RPMI7951 (cell line): ENCODE data around the gene MYH11. TPM values are rescaled to one million over a fixed set of nuclear protein-coding genes. Genes with fewer than 3 reads are reported as not detected.
"Not testable (repeated sequence)": the region's sequence is repeated elsewhere in the genome, so short reads cannot be mapped to it uniquely, and the experiment has no call there.

Experiments used
- DNase-seq: peaks from one replicate; pipeline ENCODE4 v3.0.0-alpha.2; 2012; ENCODE audit warnings: low read depth
- total RNA-seq: library from RNA; depleted of rRNA; stranded (reverse); fragments of >200 nt; shearing (Covaris generic); gene quantifications from 2 replicates; pipeline ENCODE4 v1.2.3, GENCODE V29; 2014

Gene MYH11
- total RNA-seq, 1 experiment from 2014 or later = not detected

DNA sequence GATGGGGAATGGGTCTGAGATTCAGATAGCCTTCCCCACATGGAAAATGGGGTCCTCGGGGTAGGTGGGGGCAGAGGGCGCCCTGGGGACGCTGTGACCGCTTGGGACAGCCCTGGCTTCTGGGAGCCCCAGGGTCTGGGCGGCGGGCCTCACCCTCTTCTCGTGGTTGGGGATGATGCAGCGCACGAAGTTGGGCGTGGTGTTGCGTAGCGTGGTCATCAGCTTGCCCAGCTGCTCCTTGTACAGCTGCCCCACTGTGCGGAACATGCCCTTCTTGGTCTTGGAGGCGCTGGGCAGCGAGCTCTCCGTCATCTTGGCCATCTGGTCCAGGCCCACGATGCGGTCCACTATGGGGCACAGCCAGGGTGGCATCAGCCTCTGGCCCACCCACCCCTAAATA, 106.8 kb downstream of the MYH11 start:
- no peak for DNase-seq

DNA sequence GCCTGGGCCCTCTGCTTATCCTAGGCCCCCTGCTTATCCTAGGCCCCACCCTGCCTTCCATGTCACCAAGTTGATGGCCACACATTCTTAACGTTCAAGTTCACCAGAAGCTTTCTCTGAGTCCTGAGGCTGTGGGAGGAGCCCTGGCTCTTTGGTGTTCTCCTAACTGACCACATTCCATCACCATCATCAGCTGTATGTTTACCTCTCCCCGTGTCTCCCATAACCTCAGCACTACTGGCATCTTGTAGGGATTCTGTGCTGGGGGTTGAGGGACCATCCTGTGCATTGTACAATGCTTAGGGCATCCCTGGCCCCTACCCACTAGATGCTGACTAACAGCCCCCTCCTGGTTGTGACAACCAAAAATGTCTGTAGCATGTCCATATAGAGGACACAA, 107.5 kb downstream of the MYH11 start:
- no peak for DNase-seq

DNA sequence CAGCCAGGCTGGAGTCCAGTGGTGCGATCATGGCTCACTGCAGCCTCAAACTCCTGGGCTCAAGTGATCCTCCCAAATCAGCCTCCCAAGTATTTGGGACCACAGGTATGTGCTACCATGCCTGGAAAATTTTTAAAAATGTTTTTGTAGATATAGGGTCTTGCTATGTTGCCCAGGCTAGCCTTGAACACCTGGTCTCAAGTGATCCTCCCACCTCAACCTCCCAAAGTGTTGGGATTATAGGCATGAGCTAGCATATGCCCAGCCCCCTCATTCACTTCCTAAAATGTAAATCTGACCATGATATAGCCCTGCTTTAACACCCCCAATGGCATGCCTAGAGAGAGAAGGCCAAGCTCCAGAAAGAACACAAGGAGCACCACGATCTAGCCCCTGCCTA, 108.2 kb downstream of the MYH11 start:
- DNase-seq = no peak

DNA sequence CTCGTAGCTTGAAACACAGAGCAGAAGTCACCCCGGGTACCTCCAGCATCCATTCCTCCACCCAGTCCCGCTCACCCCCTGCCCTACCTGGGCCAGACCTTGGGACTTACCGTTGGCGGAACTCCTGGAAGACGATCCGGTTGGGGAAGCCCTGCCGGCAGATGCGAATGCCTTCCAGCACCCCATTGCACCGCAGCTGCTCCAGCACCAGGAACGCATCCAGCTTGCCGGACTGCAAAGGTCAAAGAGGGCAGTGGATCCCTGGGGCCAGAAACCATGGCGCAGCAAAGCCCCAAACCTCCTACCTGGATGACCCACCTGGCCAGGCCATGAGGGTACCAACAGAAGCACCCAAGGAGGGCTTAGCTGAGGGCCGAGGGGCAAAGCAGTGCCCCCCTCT, 108.9 kb downstream of the MYH11 start:
- DNase-seq = no peak

DNA sequence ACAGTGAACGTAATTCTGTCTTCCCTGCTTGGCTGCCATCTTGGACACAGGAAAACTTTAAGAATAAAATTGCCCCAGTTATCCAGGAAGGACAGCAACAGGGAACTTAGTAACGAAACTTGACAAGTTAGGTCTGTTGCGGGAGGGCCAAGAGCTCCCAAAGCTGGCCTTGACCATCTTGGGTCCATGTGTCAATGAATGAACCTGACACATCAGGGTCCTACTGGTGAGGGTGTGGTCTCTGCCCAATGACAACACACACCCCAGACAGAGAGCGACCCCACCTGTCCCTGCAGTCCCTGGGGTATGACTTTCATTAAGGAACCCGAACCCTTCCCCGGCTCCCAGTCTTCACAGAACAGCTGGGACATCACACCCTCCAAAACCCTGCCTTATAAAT, 110.5 kb downstream of the MYH11 start:
- no peak for DNase-seq

DNA sequence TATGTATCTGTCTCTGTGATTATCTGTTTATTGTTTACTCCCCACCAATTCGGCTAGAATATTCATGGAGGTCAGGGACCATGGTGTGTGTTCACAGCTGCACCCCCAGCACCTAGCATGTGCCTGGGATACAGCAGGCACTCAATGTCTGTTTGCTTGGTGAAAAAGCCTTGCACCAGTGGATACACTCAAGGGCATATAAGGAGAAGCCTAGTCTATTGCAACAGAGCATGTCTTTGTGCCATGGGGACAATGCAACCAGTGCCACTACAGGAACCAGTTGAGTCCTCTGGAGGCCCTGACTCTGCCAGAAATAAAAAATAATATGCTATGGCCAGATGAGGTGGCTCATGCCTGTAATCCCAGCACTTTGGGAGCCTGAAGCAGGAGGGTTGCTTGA, 113.2 kb downstream of the MYH11 start:
- DNase-seq = no peak

DNA sequence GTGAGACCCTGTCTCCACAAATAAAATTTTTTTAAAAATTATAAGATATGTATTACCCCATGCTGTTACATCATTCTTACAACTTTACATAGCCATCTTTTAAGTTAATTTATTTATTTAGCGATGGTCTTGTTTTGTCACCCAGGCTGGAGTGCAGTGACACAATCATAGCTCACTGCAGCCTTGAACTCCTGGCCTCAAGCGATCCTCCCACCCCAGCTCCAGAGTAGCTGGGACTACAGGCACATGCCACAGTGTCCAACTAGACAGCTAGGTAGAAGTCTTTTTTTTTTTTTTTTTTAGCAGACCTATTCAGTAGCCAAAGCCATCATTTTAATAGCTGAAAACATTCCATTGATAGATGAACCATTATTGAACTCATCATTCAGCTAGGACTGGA, 114.1 kb downstream of the MYH11 start:
- no peak for DNase-seq

DNA sequence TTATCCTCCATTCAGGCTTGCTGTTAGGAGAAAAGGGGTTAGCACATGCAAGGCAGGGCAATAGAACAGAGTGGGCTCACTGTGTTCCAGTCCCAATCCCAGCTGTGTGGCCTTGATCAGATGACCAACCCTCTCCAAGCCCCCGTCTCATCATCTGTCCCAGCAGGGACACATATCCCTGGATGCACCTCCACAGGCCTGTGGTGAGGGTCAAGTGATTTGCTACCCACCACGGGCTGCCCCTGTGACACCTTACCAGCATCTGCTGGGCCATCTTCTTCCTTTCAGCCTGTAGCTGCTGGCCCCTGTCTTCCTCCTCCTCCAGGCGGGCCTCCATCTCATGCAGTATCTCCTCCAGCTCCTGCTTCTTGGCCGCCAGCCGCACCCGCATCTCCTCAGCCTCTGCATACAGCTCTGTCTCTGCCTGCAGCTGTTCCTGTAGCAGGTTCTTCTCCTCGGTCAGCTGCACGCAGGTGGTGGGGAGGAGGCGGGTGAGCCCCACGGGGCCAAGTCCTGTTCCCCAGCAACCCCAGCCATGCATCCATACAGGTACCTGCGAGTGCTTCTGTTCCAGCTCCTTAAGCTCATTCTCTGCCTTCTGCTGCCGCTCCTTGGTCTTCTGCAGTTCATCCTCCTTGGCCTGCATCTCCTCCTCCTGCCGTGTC, 115.5 kb downstream of the MYH11 start:
- DNase-seq = no peak

DNA sequence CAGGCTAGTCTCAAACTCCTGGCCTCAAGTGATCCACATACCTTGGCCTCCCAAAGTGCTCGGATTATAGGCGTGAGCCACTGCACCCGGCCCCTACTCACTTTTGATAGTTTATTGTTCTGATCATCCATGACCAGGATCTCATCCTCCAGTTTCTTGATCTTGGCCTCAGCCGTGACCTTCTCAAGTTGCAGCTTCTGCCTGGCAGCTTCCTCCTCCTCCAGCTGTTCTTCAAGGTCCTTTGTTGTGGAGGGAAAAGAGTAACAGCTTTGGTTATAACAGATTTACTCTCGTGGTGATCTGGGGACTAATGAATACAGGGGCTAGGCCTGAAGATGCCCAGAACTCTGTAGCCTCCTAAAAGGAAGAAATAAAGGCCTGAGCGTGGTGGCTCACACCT, 116.9 kb downstream of the MYH11 start:
- no peak for DNase-seq

DNA sequence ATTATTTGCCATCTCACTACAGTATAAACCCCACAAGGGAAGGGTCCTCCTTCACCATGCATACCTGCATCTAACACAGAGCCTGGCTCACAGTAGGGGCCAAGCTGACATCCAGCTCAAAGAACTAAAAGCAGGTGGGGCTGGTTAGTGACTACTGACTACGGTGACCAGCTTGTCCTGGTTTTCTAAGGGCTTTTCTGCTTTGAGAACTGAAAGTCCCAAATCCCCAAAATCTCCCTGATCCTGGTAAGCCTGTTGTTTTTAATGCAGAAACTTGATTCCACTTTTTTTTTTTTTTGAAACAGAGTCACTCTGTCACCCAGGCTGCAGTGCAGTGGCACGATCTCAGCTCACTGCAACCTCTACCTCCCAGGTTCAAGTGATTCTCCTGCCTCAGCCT, 117.4 kb downstream of the MYH11 start:
- no peak for DNase-seq

DNA sequence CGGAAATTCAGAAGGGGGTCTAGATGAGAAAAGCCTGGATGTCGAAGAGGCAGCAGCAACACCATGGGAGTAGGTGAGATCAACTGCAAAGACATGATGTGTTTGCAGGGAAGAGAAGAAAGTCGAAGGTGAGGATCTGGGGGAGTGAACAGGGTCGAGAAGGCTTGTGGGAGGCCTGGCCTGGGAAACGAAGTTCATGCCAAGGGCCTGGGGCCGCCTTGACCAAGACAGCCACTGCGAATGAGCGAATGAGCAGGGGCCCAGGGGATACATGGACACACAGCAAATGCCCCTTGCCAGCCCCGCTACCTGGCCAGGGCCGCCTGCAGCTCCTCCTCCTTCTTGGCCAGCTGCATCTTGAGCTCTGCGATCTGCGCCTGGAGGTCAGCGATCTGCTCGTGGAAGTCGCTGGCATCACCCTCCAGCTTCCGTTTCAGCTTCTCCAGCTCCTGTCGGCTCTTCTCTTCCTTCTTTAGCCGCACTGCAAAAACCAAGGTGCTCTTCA, 119.6 kb downstream of the MYH11 start:
- DNase-seq = no peak

DNA sequence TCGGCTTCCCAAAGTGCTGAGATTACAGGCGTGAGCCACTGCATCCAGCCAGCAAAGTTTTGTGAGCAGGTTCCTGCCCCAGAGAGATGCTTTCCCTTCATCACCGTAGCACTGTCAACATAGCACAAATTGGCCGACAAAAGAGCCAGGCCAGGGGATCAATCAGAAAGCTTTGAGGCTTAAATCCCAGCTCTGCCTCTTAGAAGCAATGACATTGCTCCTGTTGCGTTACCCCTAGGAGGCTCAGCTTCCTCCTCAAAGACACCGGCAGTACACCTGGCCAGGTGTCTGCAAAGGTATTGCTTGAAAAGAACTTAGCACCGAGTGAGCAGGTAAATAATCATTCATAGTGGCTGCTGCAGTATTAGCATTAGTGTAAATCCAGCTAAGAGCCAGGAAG, 120.3 kb downstream of the MYH11 start:
- no peak for DNase-seq

DNA sequence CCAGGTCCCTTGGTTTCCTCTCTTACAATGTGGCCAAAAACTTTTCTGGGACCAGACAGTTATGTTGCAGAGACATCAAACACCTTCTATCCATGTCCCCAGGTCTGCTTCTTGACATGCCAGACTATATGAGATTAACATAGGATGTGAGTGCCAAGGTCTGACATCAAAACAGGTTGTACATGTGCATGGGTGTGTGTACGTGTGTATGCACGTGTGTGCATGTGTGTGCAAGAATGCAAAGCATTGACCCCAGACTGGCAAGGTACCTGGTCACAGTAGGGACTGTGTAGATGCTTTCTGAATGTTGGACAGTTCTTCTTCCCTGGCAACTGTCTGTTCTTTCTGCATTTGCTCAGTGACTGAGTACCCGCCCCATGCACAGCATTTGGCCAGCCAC, 121.2 kb downstream of the MYH11 start:
- no peak for DNase-seq

DNA sequence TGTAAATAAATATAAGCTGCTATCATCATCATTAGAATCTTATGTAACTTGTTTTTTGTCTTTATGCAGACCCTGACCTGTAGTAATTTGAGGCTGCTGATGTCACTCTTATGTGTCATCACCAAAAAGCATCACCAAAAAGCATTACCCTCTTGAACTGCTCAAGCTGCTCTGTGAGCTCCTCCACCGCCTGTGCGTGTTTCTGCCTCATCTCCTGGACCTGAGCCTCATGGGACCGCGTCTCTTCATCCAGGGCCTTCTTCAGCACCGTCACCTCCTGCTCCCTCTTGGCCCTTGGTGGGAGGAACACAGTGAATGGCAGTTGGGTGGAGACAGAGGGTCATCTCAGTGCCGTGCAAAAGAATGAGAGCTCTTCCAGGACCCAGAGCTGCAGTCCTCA, 124.4 kb downstream of the MYH11 start:
- no peak for DNase-seq

DNA sequence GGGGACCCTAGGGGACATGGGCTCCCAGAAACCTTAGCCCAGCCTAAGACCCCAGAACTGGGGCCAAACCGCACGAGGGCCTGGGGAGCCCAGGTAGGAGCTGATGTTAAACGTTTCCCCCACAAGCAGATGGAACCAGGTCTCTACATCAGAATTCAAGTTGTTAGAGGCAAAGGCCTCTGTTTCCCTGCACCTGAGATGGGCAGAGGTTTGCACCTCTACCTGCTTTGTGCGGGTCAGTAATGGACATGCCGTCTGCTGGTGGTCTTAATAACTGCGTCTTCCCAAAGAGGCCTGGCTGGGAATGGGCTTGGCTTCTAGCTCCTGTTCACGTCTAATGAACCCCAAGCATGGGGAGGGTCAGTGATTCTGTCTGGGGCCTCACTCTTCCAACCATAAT, 127.7 kb downstream of the MYH11 start:
- no peak for DNase-seq

DNA sequence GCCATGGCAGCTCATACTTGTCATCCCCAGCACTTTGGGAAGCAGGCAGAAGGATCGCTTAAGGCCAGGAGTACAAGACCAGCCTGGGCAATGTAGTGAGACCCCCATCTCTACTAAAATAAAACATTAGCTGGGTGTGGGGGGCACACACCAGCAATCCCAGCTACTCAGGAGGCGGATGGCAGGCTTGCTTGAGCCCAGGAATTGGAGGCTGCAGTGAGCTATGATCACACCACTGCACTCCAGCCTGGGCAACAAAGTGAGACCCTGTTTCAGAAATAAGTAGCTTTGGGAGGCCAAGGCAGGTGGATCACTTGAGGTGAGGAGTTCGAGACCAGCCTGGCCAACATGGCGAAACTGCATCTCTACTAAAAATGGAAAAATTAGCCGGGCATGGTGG, 129.1 kb downstream of the MYH11 start:
- not testable (repeated sequence) for DNase-seq

DNA sequence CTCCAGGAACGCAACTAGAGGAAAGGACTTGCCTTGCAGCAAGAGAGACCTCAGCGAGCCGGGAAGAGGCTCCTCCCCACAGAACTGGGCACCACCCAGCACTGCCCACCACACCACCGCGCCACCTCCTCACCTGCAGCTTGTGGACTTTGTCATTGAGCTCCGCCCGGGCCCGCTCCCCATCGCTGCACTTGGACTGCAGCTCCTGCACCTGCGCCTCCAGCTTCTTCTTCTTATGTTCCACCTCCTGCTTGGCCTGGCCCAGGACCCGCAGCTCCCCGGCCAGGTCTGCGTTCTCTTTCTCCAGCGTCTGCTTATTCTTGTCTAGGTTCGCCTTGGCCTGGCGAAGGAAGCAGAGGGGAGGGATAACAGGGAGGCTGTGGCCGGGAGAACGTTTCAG, 130.1 kb downstream of the MYH11 start:
- DNase-seq = no peak

DNA sequence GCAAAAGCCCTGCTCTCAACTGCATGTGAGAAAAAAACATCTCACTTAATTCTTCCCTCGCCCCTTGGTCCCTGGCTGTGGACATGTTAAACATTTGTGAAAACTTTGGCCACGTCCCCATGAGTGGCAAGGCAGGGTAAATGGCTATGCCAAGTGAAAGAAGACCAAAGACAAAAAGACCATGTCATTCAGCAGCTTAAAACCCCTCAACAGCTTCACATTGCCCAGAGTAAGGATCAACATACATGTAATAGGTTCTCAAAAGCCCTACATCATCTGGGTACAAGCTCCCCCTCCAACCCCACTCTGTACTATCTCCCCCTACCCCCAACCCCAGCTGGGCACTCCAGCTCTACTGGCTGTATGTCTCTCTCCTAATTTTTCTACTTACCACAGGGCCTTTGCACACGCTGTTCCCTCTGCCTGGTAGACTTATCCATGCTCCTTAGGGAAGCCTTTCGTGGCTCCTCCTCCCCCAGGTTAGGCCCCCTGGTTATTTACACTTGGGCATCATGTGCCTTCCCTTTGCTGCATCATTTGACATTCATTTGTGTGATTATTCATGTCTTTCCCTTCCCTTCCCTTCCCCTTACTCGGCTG, 131.1 kb downstream of the MYH11 start:
- DNase-seq = no peak

DNA sequence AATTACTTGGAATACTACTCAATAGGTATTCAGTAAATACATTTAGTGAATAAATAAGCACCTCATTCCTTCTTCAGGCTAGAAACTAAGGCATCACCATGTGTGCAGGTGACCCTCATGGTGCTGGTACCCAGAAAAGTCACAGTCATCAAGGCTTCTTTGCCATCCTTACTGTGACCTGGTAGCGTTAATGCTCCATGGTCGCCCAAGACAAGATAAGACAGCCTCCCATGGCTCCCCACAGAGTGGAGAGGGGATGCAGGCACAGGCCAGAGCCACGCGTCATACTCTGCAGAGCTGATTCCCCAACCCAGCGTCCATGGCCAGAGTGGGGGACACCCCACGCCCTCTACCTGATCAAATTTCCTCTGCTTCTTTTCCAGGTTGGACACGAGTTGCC, 133.0 kb downstream of the MYH11 start:
- no peak for DNase-seq

DNA sequence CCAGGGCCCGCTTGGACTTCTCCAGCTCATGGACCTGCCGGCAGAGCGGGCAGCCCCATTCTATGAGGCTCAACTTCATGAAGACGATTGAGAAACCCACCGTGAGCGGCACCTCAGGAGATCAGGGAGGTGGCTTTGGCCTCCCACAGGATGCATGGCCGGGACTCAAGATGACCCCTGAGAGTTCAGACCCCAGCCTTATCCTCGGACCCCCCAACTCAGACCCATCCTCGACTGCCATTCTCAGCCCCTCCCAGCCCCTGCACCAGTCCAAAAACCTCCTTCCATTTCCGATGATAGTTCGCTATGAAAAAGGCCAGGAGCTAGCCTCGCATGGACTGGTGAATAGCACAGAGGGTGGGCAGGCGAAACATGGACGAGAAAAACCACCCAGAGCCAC, 135.8 kb downstream of the MYH11 start:
- no peak for DNase-seq

DNA sequence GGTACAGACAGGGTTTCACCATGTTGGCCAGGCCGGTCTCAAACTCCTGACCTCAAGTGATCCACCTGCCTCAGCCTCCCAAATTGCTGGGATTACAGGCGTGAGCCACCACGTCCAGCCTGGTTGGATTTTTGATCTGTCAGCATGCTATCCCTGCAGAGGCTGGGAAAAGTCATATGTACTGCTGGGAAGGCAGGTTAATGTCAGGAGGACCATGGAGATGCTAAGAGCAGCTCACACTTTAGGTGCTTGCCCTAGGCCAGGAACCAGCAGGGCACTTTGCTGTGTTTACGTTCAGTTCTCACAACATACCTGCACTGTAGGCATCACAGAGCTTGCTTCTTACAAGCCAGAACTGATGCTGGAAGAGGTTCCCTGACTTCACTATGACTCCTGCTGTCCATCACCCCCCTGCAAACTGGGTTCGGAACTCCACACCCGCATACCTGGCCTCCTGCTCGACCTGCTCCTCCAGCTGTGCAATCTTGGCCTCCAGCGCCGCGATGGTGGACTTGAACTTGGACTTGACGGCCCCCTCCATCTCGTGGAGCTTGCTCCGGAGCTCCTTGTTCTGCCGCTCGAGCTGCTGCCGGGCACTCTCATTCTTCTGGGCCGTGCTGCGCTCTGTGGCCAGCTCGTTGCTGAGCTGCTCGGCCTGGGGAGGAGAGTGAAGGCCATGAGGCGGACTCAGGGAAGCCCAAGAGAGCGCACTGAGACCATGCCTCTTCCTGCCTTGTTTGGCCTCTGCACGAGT, 140.0 kb downstream of the MYH11 start:
- DNase-seq = no peak

DNA sequence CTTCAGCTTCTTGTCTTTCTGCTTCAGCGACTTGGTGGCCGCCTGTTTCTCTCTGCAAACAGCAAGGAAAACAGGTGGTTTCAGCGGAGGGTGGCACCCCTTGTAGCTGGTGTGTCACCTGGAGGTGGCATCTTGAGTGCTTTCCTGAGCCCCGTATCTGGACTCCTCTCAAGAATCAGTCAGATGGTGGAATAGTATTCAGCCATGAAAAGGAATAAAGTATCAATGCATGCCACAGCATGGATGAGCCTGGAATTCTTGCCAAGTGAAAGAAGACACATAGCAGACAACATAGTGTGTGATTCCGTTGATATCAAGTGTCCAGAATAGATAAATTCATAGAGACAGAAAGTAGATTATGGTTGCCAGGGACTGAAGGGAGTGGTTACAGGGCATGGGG, 141.6 kb downstream of the MYH11 start:
- DNase-seq = no peak
